Endothelial cell of umbilical vein (primary cell): ENCODE measurements around the gene DMAC1. TPM values are rescaled to one million over a fixed set of nuclear protein-coding genes. Genes with fewer than 3 reads are reported as not detected.

Experiments
- BruUV-seq: library from RNA; stranded (reverse); fragments of 400-500 nt; replicated peaks from 2 replicates; lab custom pipeline; 2021; lab: Mats Ljungman, UMichigan
- CTCF ChIA-PET: fragments of 300-600, 350-600 bp; sonication (Branson Sonifier 250); formaldehyde crosslinking; loops from one replicate; lab custom pipeline; 2021; ENCODE audit warnings: antibody characterized with exemption, inconsistent platforms; lab: Charles Lee
- POLR2A ChIA-PET: fragments of 300-600, 350-600 bp; sonication (Branson Sonifier 250); formaldehyde crosslinking; loops from one replicate; lab custom pipeline; 2021; ENCODE audit warnings: antibody characterized with exemption, inconsistent platforms; lab: Charles Lee
- DNase-seq: peaks from one replicate; pipeline ENCODE4 v3.0.0-alpha.2; 2011; ENCODE audit warnings: low read depth, low spot score
- FAIRE-seq: peaks from 2 replicates; lab custom pipeline; 2011; peaks lifted over from hg19 to GRCh38; lab: Jason Lieb, UNC
- H2AFZ ChIP-seq: 2 replicates; pipeline ENCODE4 v1.6.0; 2012; ENCODE audit warnings: low read depth, low read length, control low read depth, inconsistent platforms
- H3K27ac ChIP-seq: 2 replicates; pipeline ENCODE4 v1.5.1; 2011; ENCODE audit warnings: low read depth, mild to moderate bottlenecking, control low read depth, low read length, moderate library complexity; ENCODE audit not compliant: insufficient read depth
- H3K27me3 ChIP-seq, 2 experiments: 2 replicates each; pipeline versions ENCODE4 v1.6.0 to v1.6.1; 2011; ENCODE audit warnings: low read length in 2 of 2, mixed read lengths in 1 of 2; ENCODE audit not compliant: control insufficient read depth in 2 of 2, insufficient read depth in 2 of 2
- H3K36me3 ChIP-seq, 2 experiments: 2 replicates in 1 of 2; 3 replicates in 1 of 2; pipeline ENCODE4 v1.5.1; 2011; ENCODE audit warnings: low read length in 2 of 2, mild to moderate bottlenecking in 1 of 2, moderate library complexity in 1 of 2; ENCODE audit not compliant: control insufficient read depth in 2 of 2, insufficient read depth in 2 of 2; ENCODE audit errors: extremely low read depth in 1 of 2
- H3K4me1 ChIP-seq: 3 replicates; pipeline ENCODE4 v1.5.1; 2011; ENCODE audit warnings: mild to moderate bottlenecking, low read length; ENCODE audit not compliant: control insufficient read depth, insufficient read depth; ENCODE audit errors: extremely low read depth
- H3K4me2 ChIP-seq: 2 replicates; pipeline ENCODE4 v1.6.1; 2011; ENCODE audit warnings: low read length, control low read depth, mixed read lengths; ENCODE audit not compliant: insufficient read depth
- H3K4me3 ChIP-seq, 3 experiments: fragments of 200-600 bp in 1 of 3; sonication (generic), shearing (Covaris generic) in 1 of 3; replicated peaks in 1 of 3; 2 replicates each; pipeline ENCODE4 v1.5.1; 2011 to 2016; ENCODE audit warnings: control low read depth in 3 of 3, low read length in 3 of 3, mild to moderate bottlenecking in 2 of 3, inconsistent platforms in 1 of 3, low read depth in 1 of 3, moderate library complexity in 1 of 3; ENCODE audit not compliant: insufficient read depth in 1 of 3
- H3K79me2 ChIP-seq: 2 replicates; pipeline ENCODE4 v1.6.0; 2012; ENCODE audit warnings: low read length, inconsistent platforms; ENCODE audit not compliant: control insufficient read depth, insufficient read depth
- H3K9ac ChIP-seq: replicated peaks from 2 replicates; pipeline ENCODE3; 2011; ENCODE audit warnings: low read length, control low read depth; ENCODE audit not compliant: insufficient read depth; ENCODE audit errors: extremely low read depth
- H3K9me1 ChIP-seq: replicated peaks from 3 replicates; pipeline ENCODE4 v1.6.0; 2011; ENCODE audit warnings: mild to moderate bottlenecking, low read length; ENCODE audit not compliant: control insufficient read depth, insufficient read depth; ENCODE audit errors: extremely low read depth
- H3K9me3 ChIP-seq: replicated peaks from 2 replicates; pipeline ENCODE4 v1.5.1; 2012; ENCODE audit warnings: low read length, inconsistent platforms; ENCODE audit not compliant: control insufficient read depth, insufficient read depth
- H4K20me1 ChIP-seq: replicated peaks from 2 replicates; pipeline ENCODE3; 2011; ENCODE audit warnings: mild to moderate bottlenecking, low read length; ENCODE audit not compliant: control insufficient read depth, insufficient read depth; ENCODE audit errors: extremely low read depth
- EZH2 ChIP-seq: IDR thresholded peaks from 2 replicates; pipeline ENCODE4 v1.6.1; 2012; ENCODE audit warnings: borderline replicate concordance, low read depth, mild to moderate bottlenecking, moderate library complexity, low read length, inconsistent platforms; ENCODE audit not compliant: severe bottlenecking
- FOS ChIP-seq: IDR thresholded peaks from 2 replicates; pipeline ENCODE4 v1.6.1; 2011; ENCODE audit warnings: mild to moderate bottlenecking, low read length, moderate library complexity, borderline replicate concordance; ENCODE audit not compliant: insufficient read depth
- GATA2 ChIP-seq: IDR thresholded peaks from 2 replicates; pipeline ENCODE4 v1.7.0; 2011; ENCODE audit warnings: low read depth, mild to moderate bottlenecking, moderate library complexity, mixed read lengths, low read length; ENCODE audit not compliant: insufficient read length, insufficient read depth
- JUN ChIP-seq: IDR thresholded peaks from 2 replicates; pipeline ENCODE4 v1.6.1; 2011; ENCODE audit warnings: borderline replicate concordance, low read depth; ENCODE audit not compliant: insufficient read length, insufficient read depth
- MAX ChIP-seq: IDR thresholded peaks from 2 replicates; pipeline ENCODE4 v1.6.1; 2011; ENCODE audit not compliant: insufficient read depth, insufficient read length
- MYC ChIP-seq: IDR thresholded peaks from one replicate; pipeline ENCODE4 v1.6.1; 2011; ENCODE audit warnings: mild to moderate bottlenecking, low read depth, low read length
- POLR2A ChIP-seq: IDR thresholded peaks from 2 replicates; pipeline ENCODE4 v1.6.1; 2012; ENCODE audit warnings: low read depth, mild to moderate bottlenecking, control low read depth, low read length
- POLR2AphosphoS5 ChIP-seq: IDR thresholded peaks from 2 replicates; pipeline ENCODE4 v1.6.1; 2012; ENCODE audit warnings: low read depth, mild to moderate bottlenecking, control low read depth, low read length, moderate library complexity; ENCODE audit not compliant: insufficient read depth
- dilution Hi-C: fragments of 300-500 bp; cut with MboI; formaldehyde crosslinking; loops from one replicate; pipeline ENCODE4 v1.15.0; 2019; ENCODE audit warnings: low sequenced_read_pairs; ENCODE audit not compliant: extremely low pct_ligation_motif_present
- intact Hi-C: fragments of 100-400 bp; cut with micrococcal nuclease; formaldehyde crosslinking; loops from one replicate; pipeline ENCODE4 v1.10.0; 2022
- polyA plus RNA-seq, 4 experiments: library from polyadenylated mRNA; depleted of rRNA in 3 of 4; stranded (reverse) in 3 of 4; unstranded in 1 of 4; fragments of >200 nt; gene quantifications; 2 replicates each; pipeline versions ENCODE4 v1.2.1 to v1.2.3, GENCODE V29; 2011 to 2012; ENCODE audit warnings: missing spikeins in 1 of 4
- total RNA-seq: library from RNA; stranded (reverse); gene quantifications from 2 replicates; pipeline ENCODE4 v1.2.3, GENCODE V29; 2021
- TF ChIP-seq, protein P1 (sequence below), 2 donors: IDR thresholded peaks; 1 replicate in 1 of 2; 2 replicates in 1 of 2; pipeline ENCODE4 v1.5.1; 2011; ENCODE audit warnings: low read length in 2 of 2, mild to moderate bottlenecking in 2 of 2, moderate library complexity in 2 of 2, control low read depth in 1 of 2, inconsistent platforms in 1 of 2, low read depth in 1 of 2; ENCODE audit not compliant: insufficient read depth in 1 of 2; ENCODE audit errors: extremely low read depth in 1 of 2

Gene DMAC1
- total and polyA plus RNA-seq, 2 donors (not counting 3 experiments of a cell fraction or from before 2014, with no cell fraction given): 15.8 to 44.0 TPM

GRCh38 chr9:7777771-7778170 is 21.8 kb downstream of the DMAC1 start:
- POLR2A ChIA-PET: no interaction called here

More at GRCh38 chr9:7777771-7778170, 21.8 kb downstream of the DMAC1 start:
- CTCF ChIA-PET: no interaction called here
- Histone ChIP-seq H3K4me2 (no peak overlapping the region), H3K4me1 (no peaks in the 10 kb centered on the region), H3K27me3 (no peaks in the 10 kb centered on the region), H3K9ac (no peak overlapping the region), H3K9me1 (no peaks in the 10 kb centered on the region), H2AFZ (no peak overlapping the region), H3K79me2 (no peaks in the 10 kb centered on the region), H3K4me3 (no peak overlapping the region), H4K20me1 (no peaks in the 10 kb centered on the region), H3K27ac (no peak overlapping the region), H3K36me3 (no peaks in the 10 kb centered on the region), H3K9me3 (no peaks in the 10 kb centered on the region)
- no TSS peak for BruUV-seq
- intact Hi-C loops (no loop called here), dilution Hi-C loops (no loop called here)
- TF ChIP-seq POLR2A (no peak), MAX (no peak), JUN (no peak), MYC (no peak), FOS (no peak), EZH2 (no peak), GATA2 (no peak), POLR2AphosphoS5 (no peak)
- TF ChIP-seq, protein P1, sequence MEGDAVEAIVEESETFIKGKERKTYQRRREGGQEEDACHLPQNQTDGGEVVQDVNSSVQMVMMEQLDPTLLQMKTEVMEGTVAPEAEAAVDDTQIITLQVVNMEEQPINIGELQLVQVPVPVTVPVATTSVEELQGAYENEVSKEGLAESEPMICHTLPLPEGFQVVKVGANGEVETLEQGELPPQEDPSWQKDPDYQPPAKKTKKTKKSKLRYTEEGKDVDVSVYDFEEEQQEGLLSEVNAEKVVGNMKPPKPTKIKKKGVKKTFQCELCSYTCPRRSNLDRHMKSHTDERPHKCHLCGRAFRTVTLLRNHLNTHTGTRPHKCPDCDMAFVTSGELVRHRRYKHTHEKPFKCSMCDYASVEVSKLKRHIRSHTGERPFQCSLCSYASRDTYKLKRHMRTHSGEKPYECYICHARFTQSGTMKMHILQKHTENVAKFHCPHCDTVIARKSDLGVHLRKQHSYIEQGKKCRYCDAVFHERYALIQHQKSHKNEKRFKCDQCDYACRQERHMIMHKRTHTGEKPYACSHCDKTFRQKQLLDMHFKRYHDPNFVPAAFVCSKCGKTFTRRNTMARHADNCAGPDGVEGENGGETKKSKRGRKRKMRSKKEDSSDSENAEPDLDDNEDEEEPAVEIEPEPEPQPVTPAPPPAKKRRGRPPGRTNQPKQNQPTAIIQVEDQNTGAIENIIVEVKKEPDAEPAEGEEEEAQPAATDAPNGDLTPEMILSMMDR (IDR thresholded peaks at IDR 0.05; ENCODE audit: extremely low read depth in 1 of 2, insufficient read depth in 1 of 2, low read depth in 1 of 2, low read length in 2 of 2): no peak
- DNase-seq: no peak
- no peak for FAIRE-seq
